NT2/D1 (cell line): ENCODE measurements around the gene STXBP1.

Experiments
- SUZ12 ChIP-seq: IDR thresholded peaks from 2 replicates; pipeline ENCODE4 v1.6.1; 2011; ENCODE audit not compliant: insufficient read length, insufficient read depth; ENCODE audit errors: extremely low read depth
- YY1 ChIP-seq: IDR thresholded peaks from 2 replicates; pipeline ENCODE4 v1.6.1; 2011; ENCODE audit not compliant: insufficient read length, insufficient read depth
- ZNF274 ChIP-seq: IDR thresholded peaks from 2 replicates; pipeline ENCODE4 v1.6.1; 2011; ENCODE audit warnings: mild to moderate bottlenecking, low read depth, low read length

DNA sequence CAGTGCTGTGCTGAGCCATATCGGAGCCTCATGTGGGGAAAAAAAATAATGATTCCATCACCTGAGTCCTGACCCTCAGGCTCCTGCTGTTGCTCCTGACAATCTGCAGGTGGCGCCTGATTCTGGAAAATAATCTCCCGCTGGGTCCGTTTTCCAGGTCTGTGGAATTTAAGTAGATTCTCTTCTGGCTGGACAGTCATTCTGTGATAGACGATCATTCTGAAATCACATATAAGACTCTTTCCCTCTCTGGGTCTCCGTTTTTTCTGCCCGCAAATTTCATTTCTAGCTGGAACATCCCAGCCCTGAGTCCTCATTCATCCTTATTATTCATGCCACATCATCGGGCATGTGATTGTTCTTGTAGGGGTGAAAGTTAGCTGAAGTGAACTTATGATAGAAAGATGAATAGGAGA, 22.1 kb upstream of the STXBP1 start:
- TF ChIP-seq YY1 (no peak), SUZ12 (no peak), ZNF274 (no peak)
